HCT116 (cell line): ENCODE measurements around the gene ATF7IP. TPM values are rescaled to one million over a fixed set of nuclear protein-coding genes. Genes with fewer than 3 reads are reported as not detected.

Experiments
- ATAC-seq: fragments of 200-7000 bp; cut with Tn5 transposase; 2 replicates; pipeline ENCODE4 v1.9.1; 2020; ENCODE audit warnings: mild to moderate bottlenecking, moderate library complexity
- BruUV-seq: library from RNA; stranded (reverse); fragments of 400-500 nt; replicated peaks from 2 replicates; lab custom pipeline; 2021; lab: Mats Ljungman, UMichigan
- CTCF ChIA-PET: fragments of 300-600 bp; sonication (Branson Sonifier 250); formaldehyde crosslinking; loops from one replicate; lab custom pipeline; 2021; ENCODE audit warnings: antibody characterized with exemption; lab: Charles Lee
- POLR2A ChIA-PET: fragments of 300-600, 350-600 bp; sonication (Branson Sonifier 250); formaldehyde crosslinking; loops from one replicate; lab custom pipeline; 2021; ENCODE audit warnings: antibody characterized with exemption; lab: Charles Lee
- RAD21 ChIA-PET, 2 experiments: fragments of 300-600 bp; sonication (Branson Sonifier 250); formaldehyde crosslinking; loops; one replicate each; lab custom pipeline; 2023; ENCODE audit warnings: low total read pairs in 2 of 2; ENCODE audit not compliant: uncharacterized antibody in 2 of 2, unreplicated experiment in 2 of 2, low non-redundant PET in 1 of 2; lab: Charles Lee
- DNase-seq: peaks from one replicate; pipeline ENCODE4 v3.0.0-alpha.2; 2010; ENCODE audit warnings: low read depth, low spot score
- H2AFZ ChIP-seq: fragments of 200-600 bp; shearing (Covaris generic), sonication (generic); 2 replicates; pipeline ENCODE4 v1.6.1; 2017; ENCODE audit warnings: low read depth, mixed run types, mixed read lengths, antibody characterized with exemption, low read length; ENCODE audit not compliant: poor library complexity, severe bottlenecking
- H3K27ac ChIP-seq: 2 replicates; pipeline ENCODE4 v1.5.1; 2012; ENCODE audit warnings: low read depth, low read length
- H3K27me3 ChIP-seq: fragments of 200-600 bp; sonication (generic); 2 replicates; pipeline ENCODE4 v1.6.1; 2016; ENCODE audit warnings: mixed run types, low read length, mixed read lengths; ENCODE audit not compliant: insufficient read depth
- H3K36me3 ChIP-seq, 2 experiments: fragments of 200-500 bp in 1 of 2; fragments of 200-600 bp in 1 of 2; sonication (Bioruptor generic) in 1 of 2; sonication (generic) in 1 of 2; 2 replicates each; pipeline versions ENCODE4 v1.5.1 to v1.6.1; 2014 to 2016; ENCODE audit warnings: low read length in 2 of 2, inconsistent platforms in 1 of 2, mixed read lengths in 1 of 2, mixed run types in 1 of 2; ENCODE audit not compliant: insufficient read depth in 2 of 2, control insufficient read depth in 1 of 2
- H3K4me1 ChIP-seq, 2 experiments: fragments of 200-600 bp in 1 of 2; sonication (generic) in 1 of 2; 2 replicates each; pipeline versions ENCODE4 v1.5.1 to v1.6.1; 2012 to 2017; ENCODE audit warnings: low read length in 2 of 2, inconsistent platforms in 1 of 2, mild to moderate bottlenecking in 1 of 2, mixed read lengths in 1 of 2, mixed run types in 1 of 2, moderate library complexity in 1 of 2; ENCODE audit not compliant: insufficient read depth in 2 of 2, control insufficient read depth in 1 of 2
- H3K4me2 ChIP-seq: fragments of 200-600 bp; sonication (generic); 2 replicates; pipeline ENCODE4 v1.6.1; 2017; ENCODE audit warnings: mixed run types, low read length, mixed read lengths
- H3K4me3 ChIP-seq, 2 experiments: fragments of 200-600 bp in 1 of 2; sonication (generic) in 1 of 2; replicated peaks in 1 of 2; 2 replicates each; pipeline ENCODE4 v1.5.1; 2011 to 2016; ENCODE audit warnings: low read length in 2 of 2, control low read depth in 1 of 2, low read depth in 1 of 2, mild to moderate bottlenecking in 1 of 2, mixed read lengths in 1 of 2, mixed run types in 1 of 2
- H3K79me2 ChIP-seq: fragments of 200-600 bp; sonication (generic); 2 replicates; pipeline ENCODE4 v1.6.1; 2017; ENCODE audit warnings: mild to moderate bottlenecking, mixed run types, low read length, moderate library complexity, mixed read lengths; ENCODE audit not compliant: insufficient read depth
- H3K9ac ChIP-seq: fragments of 200-600 bp; sonication (generic); 2 replicates; pipeline ENCODE4 v1.6.1; 2016; ENCODE audit warnings: low read length, mixed read lengths
- H3K9me2 ChIP-seq: fragments of 200-600 bp; sonication (generic), shearing (Covaris generic); 2 replicates; pipeline ENCODE4 v1.6.1; 2017; ENCODE audit warnings: mixed run types, mild to moderate bottlenecking, moderate library complexity; ENCODE audit not compliant: insufficient read depth
- H3K9me3 ChIP-seq, 2 experiments: fragments of 200-500 bp in 1 of 2; fragments of 200-600 bp in 1 of 2; sonication (Bioruptor generic) in 1 of 2; sonication (generic) in 1 of 2; 2 replicates each; pipeline ENCODE4 v1.6.1; 2014 to 2017; ENCODE audit warnings: low read length in 2 of 2, mixed read lengths in 2 of 2, inconsistent platforms in 1 of 2, low read depth in 1 of 2, mild to moderate bottlenecking in 1 of 2, mixed run types in 1 of 2, moderate library complexity in 1 of 2; ENCODE audit not compliant: control insufficient read depth in 1 of 2, insufficient read depth in 1 of 2
- H4K20me1 ChIP-seq: fragments of 200-600 bp; sonication (generic), shearing (Covaris generic); 2 replicates; pipeline ENCODE4 v1.6.1; 2017; ENCODE audit warnings: mixed run types, mild to moderate bottlenecking, moderate library complexity; ENCODE audit not compliant: insufficient read depth
- ELF1 ChIP-seq: IDR thresholded peaks from 2 replicates; pipeline ENCODE4 v1.6.1; 2012; ENCODE audit warnings: low read depth, borderline replicate concordance
- JUND ChIP-seq: IDR thresholded peaks from 2 replicates; pipeline ENCODE4 v1.6.1; 2012
- SIN3A ChIP-seq: IDR thresholded peaks from 2 replicates; pipeline ENCODE4 v1.6.1; 2012; ENCODE audit warnings: low read depth
- intact Hi-C: fragments of 100-400 bp; cut with micrococcal nuclease; formaldehyde crosslinking; loops from 2 replicates; pipeline ENCODE4 v1.10.0; 2022
- total RNA-seq: library from RNA; stranded (reverse); gene quantifications from one replicate; pipeline ENCODE4 v1.2.1, GENCODE V29; 2021; ENCODE audit not compliant: unreplicated experiment
- TF ChIP-seq, protein P1 (sequence below): IDR thresholded peaks from 2 replicates; pipeline ENCODE4 v1.6.1; 2012
- TF ChIP-seq, protein P2 (sequence below): IDR thresholded peaks from 2 replicates; pipeline ENCODE4 v1.6.1; 2012; ENCODE audit warnings: low read depth

The ATF7IP gene
- total RNA-seq, 1 experiment from 2014 or later, result 38.6 TPM

DNA sequence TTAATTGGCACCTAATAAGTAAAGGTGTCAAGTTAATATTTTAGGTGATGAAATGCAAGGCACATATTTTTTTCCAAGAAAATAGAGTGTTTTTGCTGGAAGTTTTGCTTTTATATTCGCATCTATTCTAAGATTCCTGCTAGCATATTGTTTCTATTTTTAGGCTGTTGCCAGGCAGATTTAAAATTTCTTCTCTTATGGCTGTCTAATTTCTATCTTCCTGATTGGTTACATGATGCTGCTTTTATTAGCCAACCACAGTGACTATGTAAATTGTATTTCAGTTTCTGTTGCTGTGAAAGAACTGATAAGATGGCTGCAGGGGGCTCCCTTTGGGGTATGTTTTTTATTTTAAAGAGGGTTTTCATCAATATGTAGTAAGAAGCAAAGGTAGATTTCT is 42.7 kb downstream of the ATF7IP start:
- Histone ChIP-seq H3K9me3 (0 out of 4 replicates have a peak, but pooled peaks cover 0 to 3% of the 10 kb centered on the region in 2 experiments), H3K4me3 (no peak overlapping the region), H3K27ac (no peak overlapping the region), H3K4me2 (no peak overlapping the region), H2AFZ (no peak overlapping the region), H3K9ac (no peak overlapping the region), H3K9me2 (no peaks in the 10 kb centered on the region), H3K36me3 (no peaks in the 10 kb centered on the region; a peak in 1 of 4 replicates), H3K79me2 (peaks cover 93% of the 10 kb centered on the region), H3K4me1 (peaks cover 9 to 13% of the 10 kb centered on the region in 2 experiments), H4K20me1 (no peaks in the 10 kb centered on the region), H3K27me3 (no peaks in the 10 kb centered on the region)
- RAD21 ChIA-PET, result no interaction called here
- no peak for TF ChIP-seq JUND
- TF ChIP-seq, protein P1, sequence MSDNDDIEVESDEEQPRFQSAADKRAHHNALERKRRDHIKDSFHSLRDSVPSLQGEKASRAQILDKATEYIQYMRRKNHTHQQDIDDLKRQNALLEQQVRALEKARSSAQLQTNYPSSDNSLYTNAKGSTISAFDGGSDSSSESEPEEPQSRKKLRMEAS, result no peak
- TF ChIP-seq, protein P2, sequence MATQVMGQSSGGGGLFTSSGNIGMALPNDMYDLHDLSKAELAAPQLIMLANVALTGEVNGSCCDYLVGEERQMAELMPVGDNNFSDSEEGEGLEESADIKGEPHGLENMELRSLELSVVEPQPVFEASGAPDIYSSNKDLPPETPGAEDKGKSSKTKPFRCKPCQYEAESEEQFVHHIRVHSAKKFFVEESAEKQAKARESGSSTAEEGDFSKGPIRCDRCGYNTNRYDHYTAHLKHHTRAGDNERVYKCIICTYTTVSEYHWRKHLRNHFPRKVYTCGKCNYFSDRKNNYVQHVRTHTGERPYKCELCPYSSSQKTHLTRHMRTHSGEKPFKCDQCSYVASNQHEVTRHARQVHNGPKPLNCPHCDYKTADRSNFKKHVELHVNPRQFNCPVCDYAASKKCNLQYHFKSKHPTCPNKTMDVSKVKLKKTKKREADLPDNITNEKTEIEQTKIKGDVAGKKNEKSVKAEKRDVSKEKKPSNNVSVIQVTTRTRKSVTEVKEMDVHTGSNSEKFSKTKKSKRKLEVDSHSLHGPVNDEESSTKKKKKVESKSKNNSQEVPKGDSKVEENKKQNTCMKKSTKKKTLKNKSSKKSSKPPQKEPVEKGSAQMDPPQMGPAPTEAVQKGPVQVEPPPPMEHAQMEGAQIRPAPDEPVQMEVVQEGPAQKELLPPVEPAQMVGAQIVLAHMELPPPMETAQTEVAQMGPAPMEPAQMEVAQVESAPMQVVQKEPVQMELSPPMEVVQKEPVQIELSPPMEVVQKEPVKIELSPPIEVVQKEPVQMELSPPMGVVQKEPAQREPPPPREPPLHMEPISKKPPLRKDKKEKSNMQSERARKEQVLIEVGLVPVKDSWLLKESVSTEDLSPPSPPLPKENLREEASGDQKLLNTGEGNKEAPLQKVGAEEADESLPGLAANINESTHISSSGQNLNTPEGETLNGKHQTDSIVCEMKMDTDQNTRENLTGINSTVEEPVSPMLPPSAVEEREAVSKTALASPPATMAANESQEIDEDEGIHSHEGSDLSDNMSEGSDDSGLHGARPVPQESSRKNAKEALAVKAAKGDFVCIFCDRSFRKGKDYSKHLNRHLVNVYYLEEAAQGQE, result no peak
- no peak for DNase-seq
- POLR2A ChIA-PET, result no interaction called here
- no TSS peak for BruUV-seq
- CTCF ChIA-PET, result no interaction called here
- ATAC-seq, result no peak
- intact Hi-C loops, result no loop called here

DNA sequence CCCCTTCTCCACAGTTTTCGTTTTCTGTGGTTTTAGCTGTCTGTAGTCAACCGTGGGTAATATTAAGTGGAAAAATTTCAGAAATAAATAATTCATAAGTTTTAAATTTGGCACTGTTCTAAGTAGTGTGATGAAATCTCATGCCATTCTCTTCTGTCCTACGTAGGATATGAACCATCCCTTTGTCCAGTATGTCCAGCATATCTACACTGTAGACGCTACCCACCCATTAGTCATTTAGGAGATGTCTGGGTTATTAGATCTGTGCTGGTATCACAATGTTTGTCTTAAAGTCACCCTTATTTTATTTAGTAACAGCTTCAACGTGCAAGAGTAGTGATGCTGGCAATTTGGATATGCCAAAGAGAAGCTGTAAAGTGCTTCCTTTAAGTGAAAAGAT is 44.7 kb downstream of the ATF7IP start:
- peaks cover 96% of the 10 kb centered on the region for H3K79me2 ChIP-seq
- CTCF ChIA-PET, result no interaction called here
- peaks cover 0 to 6% of the 10 kb centered on the region in 2 experiments; a peak in 1 of 4 replicates for H3K4me1 ChIP-seq
- DNase-seq (no peak), ATAC-seq (no peak)
- POLR2A ChIA-PET, result no interaction called here
- BruUV-seq, result no TSS peak
- H3K4me3 ChIP-seq, result no peak overlapping the region
- no peak overlapping the region for H3K27ac ChIP-seq
- H2AFZ ChIP-seq, result no peak overlapping the region
- H3K4me2 ChIP-seq, result no peak overlapping the region
- no peak overlapping the region for H3K9ac ChIP-seq
- no peaks in the 10 kb centered on the region; a peak in 1 of 4 replicates for H3K36me3 ChIP-seq
- intact Hi-C loops, result no loop called here
- RAD21 ChIA-PET, result no interaction called here
- no peaks in the 10 kb centered on the region for H3K9me2 ChIP-seq
- 0 out of 4 replicates have a peak, but pooled peaks cover 0 to 3% of the 10 kb centered on the region in 2 experiments for H3K9me3 ChIP-seq
- H3K27me3 ChIP-seq, result no peaks in the 10 kb centered on the region
- TF ChIP-seq ELF1 (no peak), SIN3A (no peak)
- TF ChIP-seq, protein P1, result no peak
- no peaks in the 10 kb centered on the region for H4K20me1 ChIP-seq
